Measurements from ENCODE around the gene NFATC3.
A peak's percentile ranks its signal among the peaks of the same experiment; 100 is the strongest.

The NFATC3 gene

DNA sequence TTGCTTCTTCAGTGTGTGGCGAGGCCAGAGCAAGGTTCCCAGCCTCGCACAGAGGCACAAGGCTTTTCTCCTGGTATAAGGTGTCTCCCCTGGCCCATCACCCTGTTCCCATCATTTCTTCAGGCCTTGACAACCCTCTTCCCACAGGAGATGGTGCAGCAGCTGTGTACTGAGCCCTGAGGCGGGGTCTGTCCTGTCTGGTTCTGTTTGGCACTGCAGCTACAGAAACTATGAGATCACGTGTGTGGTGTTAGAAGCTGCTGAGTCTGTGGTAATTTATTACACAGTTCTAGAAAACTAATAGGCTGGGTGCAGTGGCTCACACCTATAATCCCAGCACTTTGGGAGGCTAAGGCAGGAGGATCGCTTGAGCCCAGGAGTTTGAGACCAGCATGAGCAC is 167.2 kb downstream of the NFATC3 start:
- no peak for DNase-seq

GRCh38 chr16:68253721-68254120 is 168.6 kb downstream of the NFATC3 start:
- DNase-seq: no peak

DNA sequence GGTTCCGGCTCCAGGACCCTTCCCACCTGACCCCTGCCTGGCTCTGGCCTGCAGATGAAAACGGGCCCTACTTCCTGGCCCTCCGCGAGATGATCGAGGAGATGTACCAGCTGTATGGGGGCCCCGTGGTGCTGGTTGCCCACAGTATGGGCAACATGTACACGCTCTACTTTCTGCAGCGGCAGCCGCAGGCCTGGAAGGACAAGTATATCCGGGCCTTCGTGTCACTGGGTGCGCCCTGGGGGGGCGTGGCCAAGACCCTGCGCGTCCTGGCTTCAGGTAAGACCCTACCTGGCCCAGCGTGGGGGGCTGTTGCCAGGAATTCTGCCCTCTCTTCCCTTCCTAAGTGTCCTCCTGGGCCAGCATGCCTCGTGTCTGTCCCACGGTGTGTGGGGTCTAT is 170.5 kb downstream of the NFATC3 start:
- DNase-seq: no peak

DNA sequence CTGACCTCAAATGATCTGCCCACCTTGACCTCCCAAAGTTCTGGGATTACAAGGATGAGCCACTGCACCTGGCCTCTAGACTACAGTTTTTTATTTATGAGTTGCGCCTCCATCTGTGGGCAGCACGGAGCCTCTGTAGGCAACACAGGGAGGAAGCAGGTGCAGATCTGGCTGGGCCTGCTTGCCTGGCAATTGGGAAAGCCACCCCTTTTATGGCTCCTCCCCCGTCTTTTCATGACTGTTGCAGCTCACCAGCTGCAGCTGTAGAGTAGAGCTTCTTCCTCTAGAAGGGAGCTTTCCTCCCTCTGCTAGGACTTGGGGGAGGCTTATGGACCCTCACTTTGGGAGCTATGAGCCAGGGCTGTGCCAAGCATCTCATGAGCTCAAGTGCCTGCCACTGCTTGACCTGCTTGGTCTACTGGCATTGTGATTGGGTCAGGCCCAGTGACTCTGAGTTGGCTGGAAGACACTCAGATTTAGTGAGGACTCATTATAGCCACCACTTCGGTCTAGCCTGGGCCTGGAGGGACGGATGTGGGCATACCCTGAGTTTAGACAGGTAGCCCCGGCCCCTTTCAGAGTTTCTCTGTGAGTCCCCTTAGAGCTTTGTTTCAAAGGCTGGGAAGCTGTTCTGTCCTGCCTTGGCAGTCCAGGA is 172.2 kb downstream of the NFATC3 start:
- DNase-seq: peak; percentile 48 to 61 (median 52)

DNA sequence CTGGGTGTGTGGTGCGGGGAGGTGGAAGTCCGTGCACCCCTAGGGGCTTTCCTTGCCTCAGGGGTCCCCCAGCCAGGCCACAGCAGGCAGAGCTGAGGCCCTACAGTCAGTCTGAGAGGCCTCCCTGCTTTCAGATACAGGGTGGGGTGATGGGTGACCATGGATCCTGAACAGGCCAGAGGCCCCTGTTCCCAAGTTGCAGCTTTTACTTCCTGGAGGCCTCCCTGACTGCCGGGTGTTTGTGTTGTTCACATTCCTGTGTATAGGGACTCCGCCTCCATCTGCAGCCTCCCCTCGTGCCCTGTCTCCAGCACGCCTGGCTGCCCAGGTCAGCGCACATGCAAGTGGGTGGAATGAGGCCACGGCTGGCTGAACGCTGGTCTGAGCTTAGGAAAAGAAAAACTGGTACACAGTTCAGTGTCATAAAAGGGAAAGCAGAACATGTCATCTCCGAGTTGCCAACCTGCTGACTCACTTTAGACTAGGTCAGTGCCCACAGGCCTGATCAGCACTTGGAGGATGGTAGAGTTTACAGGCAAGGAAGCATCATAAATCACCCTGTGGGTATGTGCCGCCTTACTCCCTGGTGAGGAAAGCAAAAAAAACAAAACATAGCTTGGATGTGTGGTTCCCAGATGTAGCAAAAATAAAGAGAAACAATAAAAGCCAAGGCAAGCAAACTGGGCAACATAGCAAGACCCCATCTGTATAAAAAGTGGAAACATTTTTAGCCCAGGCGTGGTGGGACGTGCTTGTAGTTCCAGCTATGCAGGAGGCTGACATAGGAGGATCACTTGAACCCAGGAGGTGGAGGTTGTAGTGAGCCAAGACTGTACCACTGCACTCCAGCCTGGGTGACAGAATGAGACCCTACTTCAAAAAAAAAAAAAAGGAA is 173.0 kb downstream of the NFATC3 start:
- DNase-seq: peak; percentile 80 to 91 (median 86)

DNA sequence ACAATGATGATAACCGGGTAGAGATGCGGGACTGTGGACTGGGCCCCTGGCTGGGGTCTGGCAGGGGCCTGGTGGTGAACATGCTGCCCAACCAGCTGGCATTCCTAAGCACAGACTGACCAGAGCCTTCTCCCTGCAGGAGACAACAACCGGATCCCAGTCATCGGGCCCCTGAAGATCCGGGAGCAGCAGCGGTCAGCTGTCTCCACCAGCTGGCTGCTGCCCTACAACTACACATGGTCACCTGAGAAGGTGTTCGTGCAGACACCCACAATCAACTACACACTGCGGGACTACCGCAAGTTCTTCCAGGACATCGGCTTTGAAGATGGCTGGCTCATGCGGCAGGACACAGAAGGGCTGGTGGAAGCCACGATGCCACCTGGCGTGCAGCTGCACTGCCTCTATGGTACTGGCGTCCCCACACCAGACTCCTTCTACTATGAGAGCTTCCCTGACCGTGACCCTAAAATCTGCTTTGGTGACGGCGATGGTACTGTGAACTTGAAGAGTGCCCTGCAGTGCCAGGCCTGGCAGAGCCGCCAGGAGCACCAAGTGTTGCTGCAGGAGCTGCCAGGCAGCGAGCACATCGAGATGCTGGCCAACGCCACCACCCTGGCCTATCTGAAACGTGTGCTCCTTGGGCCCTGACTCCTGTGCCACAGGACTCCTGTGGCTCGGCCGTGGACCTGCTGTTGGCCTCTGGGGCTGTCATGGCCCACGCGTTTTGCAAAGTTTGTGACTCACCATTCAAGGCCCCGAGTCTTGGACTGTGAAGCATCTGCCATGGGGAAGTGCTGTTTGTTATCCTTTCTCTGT is 174.0 kb downstream of the NFATC3 start:
- peak; percentile 63 to 72 (median 70) for DNase-seq

- no peak for DNase-seq
These were observed 178.5 kb downstream of the NFATC3 start for GRCh38 chr16:68263559-68264127.

GRCh38 chr16:68264128-68265077 is 179.2 kb downstream of the NFATC3 start, which contains the start of gene SLC7A6:
SLC7A6 (plus strand) TSS chr16:68264526; CDS start chr16:68274727, 10,201 bp downstream.
- DNase-seq: peak; percentile 88 to 95 (median 93)

DNA sequence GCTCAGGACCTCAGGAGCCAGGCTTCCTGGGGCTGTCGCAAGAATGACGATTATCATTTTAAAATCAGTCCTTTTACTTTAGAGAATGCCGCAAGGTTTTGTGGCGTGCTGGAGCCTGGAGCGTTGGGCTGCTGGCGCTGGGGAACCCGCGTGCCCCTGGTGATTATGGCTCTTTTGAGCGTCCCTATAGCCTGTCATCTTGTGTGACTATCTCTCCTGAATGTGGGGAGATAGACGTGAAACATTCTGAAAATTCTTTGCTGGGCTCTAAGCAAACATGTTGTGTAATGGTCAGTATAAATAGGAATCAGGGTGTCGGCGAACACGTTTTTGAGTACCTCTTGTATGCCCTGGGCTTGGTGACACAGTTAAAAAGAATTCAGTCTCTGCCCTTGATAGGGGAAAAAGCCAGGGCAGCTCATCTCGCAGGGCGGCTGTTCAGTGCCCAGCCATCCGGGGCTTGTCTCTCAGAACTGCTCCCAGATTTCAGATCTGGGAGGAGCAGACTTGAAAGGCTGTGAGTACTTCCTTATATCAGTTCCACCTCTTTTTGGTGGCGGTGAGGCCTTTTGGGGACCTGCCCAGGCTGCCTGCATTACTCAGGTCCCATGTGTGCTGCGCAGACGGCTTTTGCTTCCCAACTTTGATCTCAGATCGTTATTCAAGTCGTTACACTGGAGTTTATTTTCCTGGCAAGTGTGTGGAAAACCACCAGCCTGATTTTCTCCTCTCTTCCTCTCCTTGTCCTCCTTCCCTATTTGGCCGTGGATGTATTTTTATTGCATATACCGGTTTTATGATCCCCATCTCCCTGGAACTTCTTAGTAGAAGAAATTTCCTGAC is 180.1 kb downstream of the NFATC3 start:
- DNase-seq: peak; percentile 64 to 76 (median 71)

- no peak for DNase-seq
These were observed 182.6 kb downstream of the NFATC3 start for GRCh38 chr16:68267612-68268405.

GRCh38 chr16:68269793-68270192 is 184.6 kb downstream of the NFATC3 start:
- DNase-seq: no peak

GRCh38 chr16:68270353-68270752 is 185.2 kb downstream of the NFATC3 start:
- no peak for DNase-seq

DNA sequence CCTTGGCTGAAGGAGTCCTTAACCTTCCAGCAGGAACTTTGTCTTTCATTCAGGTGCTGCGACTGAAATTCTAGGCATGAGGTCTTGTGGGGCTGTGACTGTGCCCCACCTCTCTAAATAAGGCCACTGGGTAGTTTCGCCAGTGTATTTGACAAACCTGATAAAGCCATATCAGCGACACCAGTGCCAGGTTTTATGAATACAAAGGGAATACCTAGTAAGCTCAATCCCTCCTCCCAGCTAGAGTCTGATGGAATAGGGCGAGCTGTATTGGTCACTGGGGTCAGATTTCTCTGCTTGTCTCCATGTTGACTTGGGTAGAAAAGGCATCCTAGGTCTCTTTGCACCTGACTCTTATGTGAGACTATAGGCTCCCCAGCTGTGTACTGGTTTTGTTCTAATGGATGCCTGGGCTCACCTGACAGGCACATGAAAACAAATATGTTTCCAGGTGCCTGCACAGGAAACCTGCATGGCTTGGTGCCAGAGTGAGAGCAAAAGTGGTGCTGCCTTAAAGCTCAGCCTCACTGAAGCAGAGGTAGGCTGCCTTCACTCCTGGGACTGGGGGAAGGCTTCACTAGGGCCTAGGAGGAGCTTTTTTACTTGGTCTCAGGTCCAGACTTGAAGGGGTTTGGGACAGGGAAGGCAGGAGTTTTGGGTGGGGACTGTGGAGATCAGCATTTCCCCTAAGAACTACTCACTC is 187.5 kb downstream of the NFATC3 start:
- DNase-seq: no peak

- DNase-seq: no peak
These were observed 188.3 kb downstream of the NFATC3 start for GRCh38 chr16:68273459-68273858.

DNA sequence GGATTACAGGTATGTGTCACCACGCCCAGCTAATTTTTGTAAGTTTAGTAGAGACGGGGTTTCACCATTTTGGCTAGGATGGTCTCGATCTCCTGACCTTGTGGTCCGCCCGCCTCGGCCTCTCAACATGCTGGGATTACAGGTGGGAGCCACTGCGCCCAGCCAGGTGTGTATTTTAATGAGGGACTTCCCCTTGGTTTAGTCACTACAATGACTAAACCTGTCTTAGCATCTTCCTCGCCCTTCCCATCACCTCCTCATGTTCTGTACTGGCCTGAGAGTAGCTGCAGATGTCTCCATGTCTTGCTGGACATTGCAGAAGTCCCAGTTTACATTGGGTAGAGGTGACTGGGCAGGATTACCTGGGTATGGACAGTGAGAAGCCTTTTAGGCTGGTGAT is 188.7 kb downstream of the NFATC3 start:
- no peak for DNase-seq

DNA sequence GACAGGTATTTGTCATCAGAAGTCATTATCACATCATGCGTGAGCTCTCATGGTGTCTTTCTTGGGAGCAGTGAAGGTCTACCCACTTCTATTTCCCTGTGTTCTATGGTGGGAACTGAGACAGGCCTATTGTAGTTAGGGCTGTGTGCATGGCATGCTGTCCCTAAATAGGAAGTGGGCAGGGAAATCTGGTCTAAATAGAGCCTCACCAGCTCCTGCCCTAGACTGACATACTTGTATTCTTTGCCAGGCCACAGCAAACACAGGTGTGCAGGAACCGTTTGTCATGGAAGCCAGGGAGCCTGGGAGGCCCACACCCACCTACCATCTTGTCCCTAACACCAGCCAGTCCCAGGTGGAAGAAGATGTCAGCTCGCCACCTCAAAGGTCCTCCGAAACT is 189.3 kb downstream of the NFATC3 start:
- no peak for DNase-seq

GRCh38 chr16:68275611-68276191 is 190.5 kb downstream of the NFATC3 start:
- no peak for DNase-seq

DNA sequence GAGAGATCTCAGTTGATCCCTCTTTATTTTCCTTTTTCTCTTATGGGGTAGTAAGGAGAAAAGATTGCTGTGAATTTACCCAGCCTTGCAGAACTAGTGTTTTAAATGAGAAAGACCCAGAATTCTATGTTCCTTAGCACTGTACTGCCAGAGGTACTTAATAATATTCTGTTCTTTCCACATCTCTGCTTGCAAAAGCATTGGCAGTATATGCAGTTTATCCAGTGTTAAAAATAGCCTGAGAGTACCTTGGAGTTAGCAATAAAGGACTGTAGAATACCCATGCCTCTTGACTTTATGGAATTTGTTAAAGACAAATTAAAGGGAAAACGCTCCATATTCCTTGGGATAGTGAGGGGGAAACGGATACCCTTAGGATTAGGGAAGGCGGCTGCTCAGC is 191.1 kb downstream of the NFATC3 start:
- DNase-seq: no peak
